Prostate gland (tissue), 2 donors: ENCODE results near the gene LRRC4C. TPM values are rescaled to one million over a fixed set of nuclear protein-coding genes. Genes with fewer than 3 reads are reported as not detected.

Experiments
- DNase-seq: peaks from one replicate; pipeline ENCODE4 v3.0.0-alpha.2; 2019; ENCODE audit warnings: low spot score
- H3K27ac ChIP-seq, 2 donors: fragments of 200-600 bp; sonication (generic); 2 replicates each; pipeline ENCODE4 v1.5.1; 2017 to 2019
- H3K27me3 ChIP-seq: fragments of 200-600 bp; sonication (generic); replicated peaks from 2 replicates; pipeline ENCODE4 v1.5.1; 2019; ENCODE audit not compliant: insufficient read depth
- H3K36me3 ChIP-seq, 2 donors: fragments of 200-600 bp; sonication (generic); 1 replicate in 1 of 2; 2 replicates in 1 of 2; pipeline versions ENCODE4 v1.5.1 to v1.8.1; 2017 to 2019
- H3K4me1 ChIP-seq: fragments of 200-600 bp; sonication (generic); replicated peaks from 2 replicates; pipeline ENCODE4 v1.5.1; 2019
- H3K4me3 ChIP-seq, 2 donors: fragments of 200-600 bp; sonication (generic); 2 replicates each; pipeline ENCODE4 v1.5.1; 2017 to 2019
- H3K9me3 ChIP-seq: fragments of 200-600 bp; sonication (generic); 2 replicates; pipeline ENCODE4 v1.5.1; 2017
- CTCF ChIP-seq, 4 experiments: fragments of 200-600 bp in 2 of 4; fragments of 450-650 bp in 2 of 4; sonication (generic) in 2 of 4; IDR thresholded peaks; 1 replicate in 3 of 4; 2 replicates in 1 of 4; pipeline ENCODE4 v1.5.1; 2016 to 2019; ENCODE audit warnings: antibody characterized with exemption in 4 of 4, mild to moderate bottlenecking in 2 of 4, moderate library complexity in 2 of 4
- POLR2A ChIP-seq: fragments of 450-650 bp; IDR thresholded peaks from one replicate; pipeline ENCODE4 v1.6.1; 2016; ENCODE audit warnings: antibody characterized with exemption, mild to moderate bottlenecking
- POLR2AphosphoS5 ChIP-seq: sonication (generic); formaldehyde crosslinking; IDR thresholded peaks from one replicate; pipeline ENCODE4 v1.6.1; 2017; ENCODE audit warnings: antibody characterized with exemption
- WGBS: methylation state at CpG from one replicate; pipeline ENCODE4 v1.1.5; 2018; 5-methylcytosine and 5-hydroxymethylcytosine counted together
- intact Hi-C: fragments of 100-400 bp; cut with DNase I; formaldehyde crosslinking; loops from one replicate; pipeline ENCODE4 v1.14.2; 2022
- total RNA-seq, 2 donors: library from RNA; depleted of rRNA; stranded (reverse); fragments of >200 nt; gene quantifications; one replicate each; pipeline ENCODE4 v1.1.0, GENCODE V29; 2016

LRRC4C gene
- total RNA-seq, 2 donors from 2014 or later, result 0.28 TPM; not detected in 1

- Histone ChIP-seq H3K27ac (no peak overlapping the region), H3K9me3 (no peaks in the 10 kb centered on the region), H3K36me3 (no peaks in the 10 kb centered on the region), H3K4me3 (no peak overlapping the region), H3K4me1 (no peaks in the 10 kb centered on the region), H3K27me3 (no peaks in the 10 kb centered on the region)
- WGBS, result 22% methylated on average over 1 of the region's 1 CpG
- no peak for DNase-seq
- intact Hi-C loops, result no loop called here
- TF ChIP-seq CTCF (IDR thresholded peaks at IDR 0.05) (no peak), POLR2AphosphoS5 (no peak), POLR2A (no peak)
Observed at GRCh38 chr11:41494716-41495115, 35.3 kb upstream of the LRRC4C start.

GRCh38 chr11:41486424-41486823 is 27.0 kb upstream of the LRRC4C start:
- Histone ChIP-seq H3K9me3 (no peaks in the 10 kb centered on the region), H3K27me3 (no peaks in the 10 kb centered on the region), H3K27ac (no peak overlapping the region), H3K36me3 (no peaks in the 10 kb centered on the region), H3K4me1 (no peaks in the 10 kb centered on the region), H3K4me3 (no peak overlapping the region)
- TF ChIP-seq CTCF (IDR thresholded peaks at IDR 0.05), result no peak
- no peak for TF ChIP-seq POLR2AphosphoS5
- no peak for TF ChIP-seq POLR2A
- intact Hi-C loops, result no loop called here
- 57% methylated on average over 2 of the region's 2 CpGs for WGBS
- DNase-seq, result no peak

- intact Hi-C loops, result no loop called here
- H3K36me3 ChIP-seq, result no peaks in the 10 kb centered on the region
- H3K9me3 ChIP-seq, result no peaks in the 10 kb centered on the region
- H3K4me3 ChIP-seq, result no peak overlapping the region
- H3K27ac ChIP-seq, result no peak overlapping the region
- H3K27me3 ChIP-seq, result no peaks in the 10 kb centered on the region
- H3K4me1 ChIP-seq, result no peaks in the 10 kb centered on the region
- WGBS, result 32% methylated on average over 3 of the region's 3 CpGs
- no peak for TF ChIP-seq CTCF (IDR thresholded peaks at IDR 0.05)
- TF ChIP-seq POLR2A, result no peak
- no peak for TF ChIP-seq POLR2AphosphoS5
- DNase-seq, result no peak
Observed at GRCh38 chr11:41483956-41484355, 24.5 kb upstream of the LRRC4C start.

- TF ChIP-seq CTCF (IDR thresholded peaks at IDR 0.05), result no peak
- TF ChIP-seq POLR2A, result no peak
- no peak for TF ChIP-seq POLR2AphosphoS5
- WGBS, result 89% methylated on average over 1 of the region's 1 CpG
- no peaks in the 10 kb centered on the region for H3K27me3 ChIP-seq
Observed at GRCh38 chr11:41479179-41479578, 19.7 kb upstream of the LRRC4C start.

GRCh38 chr11:41461057-41461681 is 1.7 kb upstream of the LRRC4C start:
- Histone ChIP-seq H3K27ac (no peak overlapping the region), H3K36me3 (no peaks in the 10 kb centered on the region), H3K4me1 (no peaks in the 10 kb centered on the region), H3K9me3 (no peaks in the 10 kb centered on the region), H3K27me3 (peaks cover 5% of the 10 kb centered on the region), H3K4me3 (no peak overlapping the region)
- no peak for DNase-seq
- TF ChIP-seq POLR2AphosphoS5 (no peak), CTCF (IDR thresholded peaks at IDR 0.05) (peak; percentile 30 to 73 (median 68)), POLR2A (no peak)
- intact Hi-C loops, result loop anchor here (5.0 kb wide), 1 partner anchor 1061 kb away; no protein-coding TSS in a partner anchor
- WGBS, result 0% methylated on average over 1 of the region's 1 CpG

More at GRCh38 chr11:41479179-41479578, 19.7 kb upstream of the LRRC4C start:
- Histone ChIP-seq H3K27ac (no peak overlapping the region), H3K9me3 (no peaks in the 10 kb centered on the region), H3K4me1 (no peaks in the 10 kb centered on the region), H3K4me3 (no peak overlapping the region), H3K36me3 (no peaks in the 10 kb centered on the region)
- intact Hi-C loops, result no loop called here
- no peak for DNase-seq
